Right forelimb (tissue), 1 donor: ENCODE data around the gene ASPA.
"Not testable (repeated sequence)": the region's sequence is repeated elsewhere in the genome, so short reads cannot be mapped to it uniquely, and the experiment has no call there.

Experiments used
- DNase-seq: peaks from one replicate; pipeline ENCODE4 v3.0.0-alpha.2; 2018

The ASPA gene

GRCh38 chr17:3510090-3510489, 34.3 kb downstream of the ASPA start:
- no peak for DNase-seq

GRCh38 chr17:3511852-3512504, 36.2 kb downstream of the ASPA start:
- no peak for DNase-seq

- peak; percentile 86 for DNase-seq
Measured at GRCh38 chr17:3512505-3513171, 36.8 kb downstream of the ASPA start.

GRCh38 chr17:3513305-3514035, 37.7 kb downstream of the ASPA start:
- DNase-seq: no peak

GRCh38 chr17:3514167-3514566, 38.4 kb downstream of the ASPA start:
- DNase-seq: not testable (repeated sequence)

GRCh38 chr17:3514873-3515272, 39.1 kb downstream of the ASPA start:
- DNase-seq: no peak

- not testable (repeated sequence) for DNase-seq
Measured at GRCh38 chr17:3519472-3519871, 43.7 kb downstream of the ASPA start.

- no peak for DNase-seq
Measured at GRCh38 chr17:3524024-3524423, 48.2 kb downstream of the ASPA start.

GRCh38 chr17:3526491-3526890, 50.7 kb downstream of the ASPA start:
- DNase-seq: no peak

GRCh38 chr17:3526971-3527370, 51.2 kb downstream of the ASPA start:
- DNase-seq: no peak

- no peak for DNase-seq
Measured at GRCh38 chr17:3527468-3527867, 51.7 kb downstream of the ASPA start.

GRCh38 chr17:3527896-3528295, 52.1 kb downstream of the ASPA start:
- no peak for DNase-seq

- no peak for DNase-seq
Measured at GRCh38 chr17:3528403-3528851, 52.6 kb downstream of the ASPA start.

GRCh38 chr17:3528880-3529511, 53.2 kb downstream of the ASPA start:
- DNase-seq: no peak

- peak; percentile 82 for DNase-seq
Measured at GRCh38 chr17:3529817-3530741, 54.3 kb downstream of the ASPA start.

- DNase-seq: no peak
Measured at GRCh38 chr17:3531266-3532101, 55.7 kb downstream of the ASPA start.

- DNase-seq: no peak
Measured at GRCh38 chr17:3532106-3532858, 56.5 kb downstream of the ASPA start.

- no peak for DNase-seq
Measured at GRCh38 chr17:3532859-3533142, 57.0 kb downstream of the ASPA start.

GRCh38 chr17:3533752-3534151, 58.0 kb downstream of the ASPA start:
- DNase-seq: no peak

- no peak for DNase-seq
Measured at GRCh38 chr17:3534881-3535252, 59.1 kb downstream of the ASPA start.
